Tongue (tissue), 2 donors: Measurements from ENCODE around the gene SCN3A. TPM values are rescaled to one million over a fixed set of nuclear protein-coding genes. Genes with fewer than 3 reads are reported as not detected.

Experiments used
- DNase-seq: peaks from one replicate; pipeline ENCODE4 v3.0.0-alpha.2; 2015
- total RNA-seq: library from RNA; depleted of rRNA; stranded (reverse); fragments of >200 nt; gene quantifications from one replicate; pipeline ENCODE4 v1.2.3, GENCODE V29; 2014

Gene SCN3A
- total RNA-seq, 1 donor from 2014 or later = 2.8 TPM

GRCh38 chr2:165055082-165055851, 148.6 kb downstream of the SCN3A start:
- no peak for DNase-seq

DNA sequence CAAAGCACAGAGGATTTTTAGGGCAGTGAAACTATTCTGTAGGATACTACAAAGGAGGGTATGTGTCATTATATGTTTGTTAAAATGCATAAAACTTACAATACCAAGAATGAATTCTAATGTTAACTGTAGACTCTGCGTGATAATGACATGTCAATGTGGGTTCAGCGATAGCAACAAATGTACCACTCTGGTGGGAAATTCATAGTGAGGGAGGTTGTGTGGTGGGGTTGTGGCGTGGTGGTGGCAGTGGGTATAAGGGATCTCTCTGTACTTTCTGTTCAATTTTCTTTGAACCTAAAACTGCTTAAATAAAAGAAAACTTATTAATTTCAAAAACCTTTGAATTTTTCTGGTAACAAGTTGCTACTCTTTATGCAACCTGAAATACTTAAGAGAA, 149.2 kb downstream of the SCN3A start:
- DNase-seq = no peak

GRCh38 chr2:165044505-165045303, 159.1 kb downstream of the SCN3A start:
- no peak for DNase-seq

Other genes with a start within 250 kb of the SCN3A start
- gene SLC38A11, start 248.5 kb downstream of the SCN3A start, total RNA-seq = not detected
- gene SCN2A, start 35.4 kb upstream of the SCN3A start, total RNA-seq = 0.31 TPM